Sigmoid colon (tissue), 4 donors: ENCODE data around the gene FAM76A.

Experiments used
- EP300 ChIP-seq, 4 donors: sonication (generic); formaldehyde crosslinking; IDR thresholded peaks; one replicate each; pipeline ENCODE4 v1.6.1; 2017; ENCODE audit warnings: antibody characterized with exemption in 4 of 4
- POLR2A ChIP-seq, 2 donors: fragments of 450-650 bp; IDR thresholded peaks; one replicate each; pipeline ENCODE4 v1.6.1; 2016; ENCODE audit warnings: antibody characterized with exemption in 2 of 2, mild to moderate bottlenecking in 2 of 2, moderate library complexity in 2 of 2
- TF ChIP-seq, protein P1 (sequence below), 4 experiments: fragments of 450-650 bp in 3 of 4; fragments of 200-600 bp in 1 of 4; IDR thresholded peaks; one replicate each; pipeline ENCODE4 v1.5.1; 2016 to 2019; ENCODE audit warnings: antibody characterized with exemption in 4 of 4, mild to moderate bottlenecking in 3 of 4, moderate library complexity in 2 of 4

DNA sequence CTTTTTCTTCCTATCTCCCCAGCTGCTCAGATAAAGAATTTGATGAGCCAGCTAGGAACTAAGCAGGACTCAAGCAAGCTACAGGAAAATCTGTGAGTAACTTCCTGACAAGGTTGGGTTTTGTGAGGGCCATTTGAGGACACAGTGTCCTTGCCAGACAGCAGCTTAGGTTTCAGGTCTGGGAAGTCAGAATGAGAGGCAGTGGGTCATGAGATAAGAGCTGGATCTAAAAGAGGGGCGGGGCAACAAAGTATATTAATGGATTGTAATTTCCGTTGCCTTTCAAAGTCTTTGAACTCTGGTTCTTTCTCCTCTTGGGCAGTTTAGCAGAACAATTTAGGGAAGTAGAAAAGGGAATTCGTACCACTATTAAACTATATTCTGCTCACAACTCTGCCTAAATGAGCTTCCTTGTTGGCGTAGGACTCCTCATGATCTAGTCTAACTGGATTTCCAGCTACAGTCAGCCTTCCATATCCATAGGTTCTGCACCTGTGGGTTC, 63.8 kb downstream of the FAM76A start:
- TF ChIP-seq POLR2A (IDR thresholded peaks at IDR 0.05): no peak
- peak in 2 of 4 donors; percentile 9 to 41 for TF ChIP-seq EP300 (IDR thresholded peaks at IDR 0.05)
- TF ChIP-seq, protein P1, sequence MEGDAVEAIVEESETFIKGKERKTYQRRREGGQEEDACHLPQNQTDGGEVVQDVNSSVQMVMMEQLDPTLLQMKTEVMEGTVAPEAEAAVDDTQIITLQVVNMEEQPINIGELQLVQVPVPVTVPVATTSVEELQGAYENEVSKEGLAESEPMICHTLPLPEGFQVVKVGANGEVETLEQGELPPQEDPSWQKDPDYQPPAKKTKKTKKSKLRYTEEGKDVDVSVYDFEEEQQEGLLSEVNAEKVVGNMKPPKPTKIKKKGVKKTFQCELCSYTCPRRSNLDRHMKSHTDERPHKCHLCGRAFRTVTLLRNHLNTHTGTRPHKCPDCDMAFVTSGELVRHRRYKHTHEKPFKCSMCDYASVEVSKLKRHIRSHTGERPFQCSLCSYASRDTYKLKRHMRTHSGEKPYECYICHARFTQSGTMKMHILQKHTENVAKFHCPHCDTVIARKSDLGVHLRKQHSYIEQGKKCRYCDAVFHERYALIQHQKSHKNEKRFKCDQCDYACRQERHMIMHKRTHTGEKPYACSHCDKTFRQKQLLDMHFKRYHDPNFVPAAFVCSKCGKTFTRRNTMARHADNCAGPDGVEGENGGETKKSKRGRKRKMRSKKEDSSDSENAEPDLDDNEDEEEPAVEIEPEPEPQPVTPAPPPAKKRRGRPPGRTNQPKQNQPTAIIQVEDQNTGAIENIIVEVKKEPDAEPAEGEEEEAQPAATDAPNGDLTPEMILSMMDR (IDR thresholded peaks at IDR 0.05): no peak
